Breast epithelium (tissue), 4 donors: ENCODE data around the gene CFAP44. TPM values are rescaled to one million over a fixed set of nuclear protein-coding genes. Genes with fewer than 3 reads are reported as not detected.

ENCODE experiments used
- DNase-seq, 2 donors: peaks; one replicate each; pipeline ENCODE4 v3.0.0-alpha.2; 2019; ENCODE audit warnings: low spot score in 2 of 2
- H3K27ac ChIP-seq, 2 donors: fragments of 200-600 bp; sonication (generic) in 1 of 2; one replicate each; pipeline ENCODE4 v1.5.1; 2016 to 2019; ENCODE audit warnings: mild to moderate bottlenecking in 1 of 2
- H3K27me3 ChIP-seq, 2 donors: fragments of 200-600 bp; sonication (generic) in 1 of 2; one replicate each; pipeline versions ENCODE4 v1.5.1 to v1.6.0; 2017 to 2019; ENCODE audit warnings: control low read depth in 1 of 2, mild to moderate bottlenecking in 1 of 2
- H3K36me3 ChIP-seq: fragments of 200-600 bp; one replicate; pipeline ENCODE4 v1.5.1; 2019
- H3K4me1 ChIP-seq, 2 donors: fragments of 200-600 bp; sonication (generic); one replicate each; pipeline ENCODE4 v1.5.1; 2016 to 2019; ENCODE audit warnings: control low read depth in 1 of 2
- H3K4me3 ChIP-seq, 3 donors: fragments of 200-600 bp; sonication (generic); 1 replicate in 2 of 3; 2 replicates in 1 of 3; pipeline ENCODE4 v1.5.1; 2016 to 2019; ENCODE audit warnings: mild to moderate bottlenecking in 3 of 3, moderate library complexity in 2 of 3
- H3K9me3 ChIP-seq, 2 donors: fragments of 200-600 bp; sonication (generic) in 1 of 2; one replicate each; pipeline ENCODE4 v1.5.1; 2016 to 2019; ENCODE audit warnings: control low read depth in 1 of 2
- POLR2A ChIP-seq: fragments of 450-650 bp; IDR thresholded peaks from one replicate; pipeline ENCODE4 v1.6.1; 2016; ENCODE audit warnings: antibody characterized with exemption, mild to moderate bottlenecking, moderate library complexity
- POLR2AphosphoS5 ChIP-seq, 3 donors: sonication (generic); formaldehyde crosslinking; IDR thresholded peaks; one replicate each; pipeline ENCODE4 v1.6.1; 2017; ENCODE audit warnings: antibody characterized with exemption in 3 of 3
- intact Hi-C: fragments of 100-400 bp; cut with DNase I; formaldehyde crosslinking; loops from one replicate; pipeline ENCODE4 v1.15.1; 2023; ENCODE audit warnings: low total_unique reads
- total RNA-seq, 3 donors: library from RNA; depleted of rRNA; stranded (reverse); fragments of >200 nt; gene quantifications; one replicate each; pipeline ENCODE4 v1.1.0, GENCODE V29; 2016
- TF ChIP-seq, protein P1 (sequence below), 3 donors: fragments of 450-650 bp; IDR thresholded peaks; one replicate each; pipeline ENCODE4 v1.5.1; 2016 to 2017; ENCODE audit warnings: antibody characterized with exemption in 3 of 3, mild to moderate bottlenecking in 3 of 3, moderate library complexity in 3 of 3

The CFAP44 gene
- total RNA-seq, 3 donors from 2014 or later, result 6.6 to 28.4 (median 23.6) TPM

DNA sequence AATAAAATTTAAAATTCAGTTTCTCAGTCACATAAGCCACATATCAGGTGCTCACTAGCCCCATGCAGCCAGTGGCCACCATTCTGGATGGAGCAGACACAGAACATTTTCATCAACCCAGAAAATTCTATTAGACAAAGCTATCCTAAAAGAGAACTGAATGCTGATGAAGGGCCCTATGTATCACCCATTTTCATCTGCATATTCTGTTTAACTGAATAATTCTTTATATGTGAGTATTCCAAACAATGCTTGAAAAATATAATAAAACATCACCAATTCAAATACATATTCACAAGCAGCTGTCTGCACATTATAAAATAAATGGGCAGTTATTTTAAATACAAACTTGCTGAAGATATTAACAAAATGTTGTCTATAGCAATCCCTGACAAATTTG lies 14.2 kb upstream of the CFAP44 start:
- DNase-seq, result no peak
- Histone ChIP-seq H3K27ac (no peak overlapping the region), H3K4me1 (no peaks in the 10 kb centered on the region), H3K27me3 (no peaks in the 10 kb centered on the region), H3K9me3 (no peaks in the 10 kb centered on the region), H3K4me3 (no peak overlapping the region), H3K36me3 (no peaks in the 10 kb centered on the region)
- intact Hi-C loops, result no loop called here
- TF ChIP-seq, protein P1, sequence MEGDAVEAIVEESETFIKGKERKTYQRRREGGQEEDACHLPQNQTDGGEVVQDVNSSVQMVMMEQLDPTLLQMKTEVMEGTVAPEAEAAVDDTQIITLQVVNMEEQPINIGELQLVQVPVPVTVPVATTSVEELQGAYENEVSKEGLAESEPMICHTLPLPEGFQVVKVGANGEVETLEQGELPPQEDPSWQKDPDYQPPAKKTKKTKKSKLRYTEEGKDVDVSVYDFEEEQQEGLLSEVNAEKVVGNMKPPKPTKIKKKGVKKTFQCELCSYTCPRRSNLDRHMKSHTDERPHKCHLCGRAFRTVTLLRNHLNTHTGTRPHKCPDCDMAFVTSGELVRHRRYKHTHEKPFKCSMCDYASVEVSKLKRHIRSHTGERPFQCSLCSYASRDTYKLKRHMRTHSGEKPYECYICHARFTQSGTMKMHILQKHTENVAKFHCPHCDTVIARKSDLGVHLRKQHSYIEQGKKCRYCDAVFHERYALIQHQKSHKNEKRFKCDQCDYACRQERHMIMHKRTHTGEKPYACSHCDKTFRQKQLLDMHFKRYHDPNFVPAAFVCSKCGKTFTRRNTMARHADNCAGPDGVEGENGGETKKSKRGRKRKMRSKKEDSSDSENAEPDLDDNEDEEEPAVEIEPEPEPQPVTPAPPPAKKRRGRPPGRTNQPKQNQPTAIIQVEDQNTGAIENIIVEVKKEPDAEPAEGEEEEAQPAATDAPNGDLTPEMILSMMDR (IDR thresholded peaks at IDR 0.05), result no peak
- TF ChIP-seq POLR2A (no peak), POLR2AphosphoS5 (IDR thresholded peaks at IDR 0.05) (no peak)

DNA sequence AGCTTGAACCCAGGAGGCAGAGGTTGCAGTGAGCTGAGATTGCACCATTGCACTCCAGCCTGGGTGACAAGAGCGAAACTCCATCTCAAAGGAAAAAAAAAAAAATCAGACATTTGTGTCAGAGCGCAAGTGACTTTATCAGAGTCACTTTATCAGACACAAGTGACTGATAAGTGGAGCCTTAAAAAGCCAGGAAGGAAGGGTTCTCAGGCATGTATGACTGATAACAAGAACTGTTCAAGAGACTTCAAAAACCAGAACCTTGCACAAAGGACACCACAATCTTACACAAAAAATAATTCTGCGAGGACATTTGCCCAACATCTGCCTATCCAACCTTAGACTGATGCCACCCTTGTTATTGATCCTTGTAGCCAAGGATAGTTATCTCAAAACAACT lies 13.3 kb upstream of the CFAP44 start:
- Histone ChIP-seq H3K9me3 (no peaks in the 10 kb centered on the region), H3K27ac (no peak overlapping the region), H3K36me3 (no peaks in the 10 kb centered on the region), H3K4me3 (no peak overlapping the region), H3K27me3 (no peaks in the 10 kb centered on the region), H3K4me1 (no peaks in the 10 kb centered on the region)
- no peak for DNase-seq
- TF ChIP-seq POLR2A (no peak), POLR2AphosphoS5 (IDR thresholded peaks at IDR 0.05) (no peak)
- TF ChIP-seq, protein P1 (IDR thresholded peaks at IDR 0.05), result no peak
- intact Hi-C loops, result no loop called here

DNA sequence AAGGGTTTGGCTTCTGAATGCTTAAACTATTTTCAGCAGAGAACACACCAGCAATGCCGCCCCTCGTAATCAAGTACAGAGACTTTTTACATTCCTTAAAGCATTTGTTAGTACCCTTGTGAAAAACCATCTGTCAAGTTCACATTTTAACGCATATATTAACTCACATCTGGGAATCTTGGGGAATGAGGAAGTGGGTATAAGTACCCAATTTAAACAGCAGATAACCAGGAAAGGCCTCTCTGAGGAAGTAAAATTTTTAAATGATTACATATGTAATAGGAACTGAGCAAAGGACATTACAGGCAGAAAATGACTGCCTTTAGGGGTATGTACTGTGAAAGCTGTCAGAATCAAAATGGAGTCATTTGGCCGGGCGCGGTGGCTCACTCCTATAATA lies 12.8 kb upstream of the CFAP44 start:
- H3K9me3 ChIP-seq, result no peaks in the 10 kb centered on the region
- no peaks in the 10 kb centered on the region for H3K4me1 ChIP-seq
- no peaks in the 10 kb centered on the region for H3K36me3 ChIP-seq
- no peak overlapping the region for H3K4me3 ChIP-seq
- intact Hi-C loops, result no loop called here
- DNase-seq, result no peak
- H3K27me3 ChIP-seq, result no peaks in the 10 kb centered on the region
- TF ChIP-seq POLR2A (no peak), POLR2AphosphoS5 (IDR thresholded peaks at IDR 0.05) (no peak)
- TF ChIP-seq, protein P1 (IDR thresholded peaks at IDR 0.05), result no peak
- no peak overlapping the region for H3K27ac ChIP-seq

DNA sequence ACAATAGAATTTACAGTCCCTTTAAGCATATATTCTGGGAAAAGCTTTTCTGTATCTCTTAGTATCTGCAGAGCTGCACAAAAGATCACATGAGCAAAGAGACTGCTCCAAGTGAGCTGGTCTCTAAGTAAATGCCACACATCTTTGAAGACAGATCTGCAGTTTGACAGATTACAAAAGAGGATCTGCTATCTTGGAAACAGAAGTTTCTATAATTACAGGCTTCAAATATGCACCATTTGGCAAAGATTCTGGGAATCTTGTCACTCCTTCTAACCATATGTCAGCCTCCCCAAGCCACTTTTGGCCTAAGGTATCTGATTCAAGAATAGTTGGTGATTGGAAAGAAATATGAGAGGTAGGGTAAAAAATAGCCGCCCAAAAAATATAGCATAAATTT lies 9.6 kb upstream of the CFAP44 start:
- no peaks in the 10 kb centered on the region for H3K27me3 ChIP-seq
- intact Hi-C loops, result no loop called here
- no peaks in the 10 kb centered on the region for H3K9me3 ChIP-seq
- H3K27ac ChIP-seq, result no peak overlapping the region
- H3K4me1 ChIP-seq, result no peaks in the 10 kb centered on the region
- TF ChIP-seq, protein P1 (IDR thresholded peaks at IDR 0.05), result no peak
- no peak for TF ChIP-seq POLR2A
- TF ChIP-seq POLR2AphosphoS5 (IDR thresholded peaks at IDR 0.05), result no peak
- DNase-seq, result no peak
- peaks cover 6% of the 10 kb centered on the region for H3K36me3 ChIP-seq
- H3K4me3 ChIP-seq, result no peak overlapping the region

DNA sequence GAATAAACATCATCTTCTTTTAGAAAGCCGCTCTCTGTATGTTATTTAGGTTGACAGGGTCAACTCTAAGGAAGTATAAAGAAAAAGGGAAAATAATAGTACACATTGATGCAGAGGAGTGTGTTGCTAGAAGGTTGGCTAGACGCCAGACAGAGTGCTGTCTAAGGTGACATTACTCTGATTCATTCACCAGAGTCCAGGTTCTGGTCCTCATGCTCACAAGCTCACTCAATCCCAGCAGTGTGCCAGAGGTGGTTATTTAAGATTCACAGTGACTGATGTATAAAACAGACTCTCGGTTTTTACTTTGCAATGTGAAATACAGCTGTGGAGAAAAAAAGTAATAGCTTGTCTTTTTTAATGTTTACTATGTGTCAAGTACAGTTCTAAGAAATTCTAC lies 1.7 kb downstream of the CFAP44 start:
- H3K27ac ChIP-seq, result no peak overlapping the region
- no peaks in the 10 kb centered on the region for H3K36me3 ChIP-seq
- intact Hi-C loops, result no loop called here
- no peak overlapping the region for H3K4me3 ChIP-seq
- no peaks in the 10 kb centered on the region for H3K9me3 ChIP-seq
- H3K27me3 ChIP-seq, result no peaks in the 10 kb centered on the region
- TF ChIP-seq POLR2AphosphoS5 (IDR thresholded peaks at IDR 0.05) (no peak), POLR2A (no peak)
- TF ChIP-seq, protein P1 (IDR thresholded peaks at IDR 0.05), result no peak
- DNase-seq, result no peak
- H3K4me1 ChIP-seq, result no peaks in the 10 kb centered on the region
